Measurements from ENCODE around the gene CYP4F8.

GRCh38 chr19:15636026-15636425 lies 21.0 kb downstream of the CYP4F8 start:
- TF ChIP-seq POLR2AphosphoS5 (IDR thresholded peaks at IDR 0.05; ENCODE audit: low read depth, low read length) = no peak
- TF ChIP-seq TAF1 (IDR thresholded peaks at IDR 0.05; ENCODE audit: borderline replicate concordance, low read depth, low read length) = no peak

All from GM12892 (cell line).